Osteocyte (in vitro differentiated cells): ENCODE data around the gene EFCAB8. TPM values are rescaled to one million over a fixed set of nuclear protein-coding genes. Genes with fewer than 3 reads are reported as not detected.

Source experiments
- DNase-seq: peaks from one replicate; pipeline ENCODE4 v3.0.0; 2021; ENCODE audit warnings: mixed read lengths; ENCODE audit not compliant: unreplicated experiment; ENCODE audit errors: extremely low spot score
- H3K27ac Mint-ChIP-seq: one replicate; pipeline ENCODE4 v1.8.0; 2021; ENCODE audit warnings: mild to moderate bottlenecking, mixed read lengths; ENCODE audit not compliant: unreplicated experiment
- H3K27me3 Mint-ChIP-seq: one replicate; pipeline ENCODE4 v1.8.0; 2021; ENCODE audit warnings: mixed read lengths; ENCODE audit not compliant: unreplicated experiment
- H3K36me3 Mint-ChIP-seq: one replicate; pipeline ENCODE4 v1.8.0; 2021; ENCODE audit warnings: mixed read lengths; ENCODE audit not compliant: unreplicated experiment
- H3K4me1 Mint-ChIP-seq: one replicate; pipeline ENCODE4 v1.8.0; 2021; ENCODE audit warnings: mixed read lengths; ENCODE audit not compliant: unreplicated experiment
- H3K4me3 Mint-ChIP-seq: one replicate; pipeline ENCODE4 v1.8.0; 2021; ENCODE audit warnings: mild to moderate bottlenecking, moderate library complexity, mixed read lengths; ENCODE audit not compliant: unreplicated experiment
- H3K9me3 Mint-ChIP-seq: one replicate; pipeline ENCODE4 v1.8.0; 2021; ENCODE audit warnings: mixed read lengths; ENCODE audit not compliant: unreplicated experiment
- total RNA-seq: library from RNA; stranded (reverse); gene quantifications from 2 replicates; pipeline ENCODE4 v1.2.1, GENCODE V29; 2021
- TF ChIP-seq, protein P1 (sequence below): fragments of 200-600 bp; sonication (generic); IDR thresholded peaks from 2 replicates; pipeline ENCODE4 v1.5.0; 2021; ENCODE audit warnings: antibody characterized with exemption, mild to moderate bottlenecking, moderate library complexity

Gene EFCAB8
- total RNA-seq, 1 donor from 2014 or later = 0.64 TPM

DNA sequence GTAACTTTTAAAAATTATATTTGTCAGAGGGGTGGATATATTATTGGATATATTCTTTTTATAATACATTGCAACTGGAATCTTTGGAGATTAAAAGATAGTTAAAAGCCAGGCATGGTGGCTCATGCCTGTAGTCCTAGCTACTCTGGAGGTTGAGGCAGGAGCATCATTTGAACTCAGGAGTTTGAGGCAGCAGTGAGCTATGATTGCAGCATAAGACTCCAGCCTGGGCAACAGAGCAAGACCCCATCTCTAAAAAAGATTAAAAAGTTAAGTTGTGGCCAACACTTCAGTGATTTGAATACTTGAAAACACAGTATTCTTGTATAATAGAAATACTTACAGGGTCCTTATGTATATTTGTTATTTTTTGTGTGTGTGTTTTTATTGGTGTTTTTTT is 23.8 kb upstream of the EFCAB8 start:
- Mint-ChIP-seq H3K36me3 (peaks cover 30% of the 10 kb centered on the region), H3K9me3 (no peaks in the 10 kb centered on the region), H3K4me1 (peaks cover 5% of the 10 kb centered on the region), H3K27me3 (no peaks in the 10 kb centered on the region), H3K4me3 (no peak overlapping the region), H3K27ac (no peak overlapping the region)
- TF ChIP-seq, protein P1, sequence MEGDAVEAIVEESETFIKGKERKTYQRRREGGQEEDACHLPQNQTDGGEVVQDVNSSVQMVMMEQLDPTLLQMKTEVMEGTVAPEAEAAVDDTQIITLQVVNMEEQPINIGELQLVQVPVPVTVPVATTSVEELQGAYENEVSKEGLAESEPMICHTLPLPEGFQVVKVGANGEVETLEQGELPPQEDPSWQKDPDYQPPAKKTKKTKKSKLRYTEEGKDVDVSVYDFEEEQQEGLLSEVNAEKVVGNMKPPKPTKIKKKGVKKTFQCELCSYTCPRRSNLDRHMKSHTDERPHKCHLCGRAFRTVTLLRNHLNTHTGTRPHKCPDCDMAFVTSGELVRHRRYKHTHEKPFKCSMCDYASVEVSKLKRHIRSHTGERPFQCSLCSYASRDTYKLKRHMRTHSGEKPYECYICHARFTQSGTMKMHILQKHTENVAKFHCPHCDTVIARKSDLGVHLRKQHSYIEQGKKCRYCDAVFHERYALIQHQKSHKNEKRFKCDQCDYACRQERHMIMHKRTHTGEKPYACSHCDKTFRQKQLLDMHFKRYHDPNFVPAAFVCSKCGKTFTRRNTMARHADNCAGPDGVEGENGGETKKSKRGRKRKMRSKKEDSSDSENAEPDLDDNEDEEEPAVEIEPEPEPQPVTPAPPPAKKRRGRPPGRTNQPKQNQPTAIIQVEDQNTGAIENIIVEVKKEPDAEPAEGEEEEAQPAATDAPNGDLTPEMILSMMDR = no peak
- no peak for DNase-seq

DNA sequence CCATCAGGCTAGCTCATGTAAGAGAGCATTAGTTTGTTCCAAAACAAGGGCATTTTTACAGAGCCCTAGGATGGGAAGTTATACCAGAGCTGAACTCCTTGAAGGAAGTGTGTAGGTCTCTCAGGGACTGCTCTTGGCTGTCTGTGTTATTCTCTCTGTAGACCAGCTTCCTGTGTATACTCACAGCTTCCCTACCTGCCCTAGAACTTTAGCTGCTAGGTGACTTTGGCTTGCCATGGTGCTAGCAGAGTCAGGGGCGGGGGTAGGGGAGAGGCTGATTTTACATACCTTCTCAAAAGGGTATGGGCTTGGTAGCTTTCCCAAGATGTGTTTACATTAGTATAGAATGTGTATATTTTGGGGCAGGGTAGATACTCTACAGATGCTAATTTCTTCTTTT is 21.6 kb upstream of the EFCAB8 start:
- DNase-seq = no peak
- TF ChIP-seq, protein P1 = no peak
- Mint-ChIP-seq H3K27ac (no peak overlapping the region), H3K9me3 (no peaks in the 10 kb centered on the region), H3K36me3 (peaks cover 30% of the 10 kb centered on the region), H3K4me1 (peaks cover under 1% of the 10 kb centered on the region), H3K4me3 (no peak overlapping the region), H3K27me3 (no peaks in the 10 kb centered on the region)

DNA sequence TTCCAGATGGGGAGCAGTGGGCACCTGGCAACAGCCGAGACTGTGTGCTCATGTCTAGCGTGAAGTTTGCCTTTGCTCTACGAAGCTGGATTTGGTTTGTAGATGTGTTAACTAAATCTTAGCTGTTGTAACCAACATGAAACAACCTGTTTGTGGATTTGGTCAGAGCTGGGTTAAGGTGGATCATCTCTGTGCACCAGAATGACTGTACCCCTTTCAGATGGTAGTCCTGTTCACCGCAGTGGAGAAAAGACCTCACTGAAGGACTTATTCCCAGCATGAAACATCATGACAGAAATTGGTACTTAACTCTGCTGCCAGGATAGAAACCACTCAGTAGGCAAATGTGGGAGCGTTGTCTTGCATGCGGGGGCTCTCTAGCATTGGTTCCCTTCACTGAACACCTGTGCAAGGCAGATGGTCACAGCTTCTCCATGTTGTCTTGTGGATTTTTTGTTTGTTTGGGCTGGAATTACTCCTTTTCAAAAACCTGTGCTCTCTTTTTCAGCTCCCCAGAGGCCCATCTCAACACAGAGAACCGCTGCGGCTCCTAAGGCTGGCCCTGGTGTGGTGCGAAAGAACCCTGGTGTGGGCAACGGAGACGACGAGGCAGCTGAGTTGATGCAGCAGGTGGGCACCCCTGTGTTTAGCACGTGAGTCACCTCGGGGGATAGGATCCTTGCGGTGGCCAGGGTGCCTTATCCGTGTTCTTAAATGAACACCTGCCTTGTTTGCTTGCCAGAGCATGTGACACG is 19.3 kb upstream of the EFCAB8 start:
- TF ChIP-seq, protein P1 = no peak
- H3K36me3 Mint-ChIP-seq = peaks cover 30% of the 10 kb centered on the region
- no peaks in the 10 kb centered on the region for H3K9me3 Mint-ChIP-seq
- no peak for DNase-seq
- H3K4me3 Mint-ChIP-seq = no peak overlapping the region
- H3K27ac Mint-ChIP-seq = no peak overlapping the region
- H3K4me1 Mint-ChIP-seq = no peaks in the 10 kb centered on the region
- no peaks in the 10 kb centered on the region for H3K27me3 Mint-ChIP-seq

GRCh38 chr20:32839982-32840285 is 18.8 kb upstream of the EFCAB8 start:
- no peak overlapping the region for H3K27ac Mint-ChIP-seq

DNA sequence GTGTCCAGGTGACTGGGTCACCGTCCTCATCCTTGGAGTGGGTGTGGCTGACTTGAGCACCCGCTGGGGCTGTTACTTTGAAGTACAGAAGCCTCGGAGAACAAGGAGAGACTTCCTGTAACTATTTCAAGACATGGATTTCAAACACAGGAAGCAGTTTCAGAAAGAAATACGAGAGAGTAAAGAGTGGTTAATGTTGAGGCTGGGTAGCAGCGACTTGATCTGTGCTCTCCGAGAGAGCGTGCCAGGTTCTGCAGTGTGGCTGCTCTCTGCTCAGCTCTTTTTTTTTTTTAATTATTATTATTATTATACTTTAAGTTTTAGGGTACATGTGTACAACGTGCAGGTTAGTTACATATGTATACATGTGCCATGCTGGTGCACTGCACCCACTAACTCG is 17.5 kb upstream of the EFCAB8 start:
- TF ChIP-seq, protein P1 = no peak
- Mint-ChIP-seq H3K27ac (no peak overlapping the region), H3K4me1 (no peaks in the 10 kb centered on the region), H3K36me3 (peaks cover 38% of the 10 kb centered on the region), H3K9me3 (no peaks in the 10 kb centered on the region), H3K27me3 (no peaks in the 10 kb centered on the region), H3K4me3 (no peak overlapping the region)
- no peak for DNase-seq

More at GRCh38 chr20:32839982-32840285, 18.8 kb upstream of the EFCAB8 start:
- TF ChIP-seq, protein P1 = no peak
- Mint-ChIP-seq H3K4me1 (no peaks in the 10 kb centered on the region), H3K9me3 (no peaks in the 10 kb centered on the region), H3K4me3 (no peak overlapping the region), H3K36me3 (peaks cover 34% of the 10 kb centered on the region), H3K27me3 (no peaks in the 10 kb centered on the region)
- no peak for DNase-seq
